NB4 (cell line): Measurements from ENCODE around the gene IL18RAP.

ENCODE experiments used
- DNase-seq: peaks from one replicate; pipeline ENCODE4 v3.0.0; 2010; ENCODE audit warnings: low read depth
- H3K4me3 ChIP-seq: one replicate; pipeline ENCODE4 v1.5.1; 2011; ENCODE audit warnings: mild to moderate bottlenecking, low read depth, low read length, moderate library complexity
- MYC ChIP-seq: IDR thresholded peaks from 2 replicates; pipeline ENCODE4 v1.6.1; 2011; ENCODE audit warnings: low read depth, low read length
- POLR2A ChIP-seq: IDR thresholded peaks from 2 replicates; pipeline ENCODE4 v1.6.1; 2011; ENCODE audit warnings: mild to moderate bottlenecking; ENCODE audit not compliant: insufficient read length; ENCODE audit errors: extremely low read depth
- TF ChIP-seq, protein P1 (sequence below): IDR thresholded peaks from one replicate; pipeline ENCODE4 v1.5.1; 2012; ENCODE audit warnings: low read depth, low read length
- TF ChIP-seq, protein P2 (sequence below): IDR thresholded peaks from 2 replicates; pipeline ENCODE4 v1.6.1; 2011; ENCODE audit warnings: low read depth, low read length

IL18RAP gene

DNA sequence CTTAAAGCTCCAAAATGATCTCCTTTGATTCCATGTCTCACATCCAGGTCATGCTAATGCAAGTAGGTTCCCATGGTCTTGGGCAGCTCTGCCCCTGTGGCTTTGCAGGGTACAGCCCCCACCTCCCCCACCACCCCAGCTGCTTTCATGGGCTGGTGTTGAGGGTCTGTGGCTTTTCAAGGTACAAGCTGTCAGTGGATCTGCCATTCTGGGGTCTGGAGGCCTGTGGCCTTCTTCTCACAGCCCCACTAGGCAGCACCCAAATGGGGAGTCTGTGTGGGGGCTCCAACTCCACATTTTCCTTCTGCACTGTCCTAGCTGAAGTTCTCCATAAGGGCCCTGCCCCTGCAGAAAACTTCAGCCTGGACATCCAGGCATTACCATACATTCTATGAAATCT is 69.0 kb downstream of the IL18RAP start:
- TF ChIP-seq, protein P1, sequence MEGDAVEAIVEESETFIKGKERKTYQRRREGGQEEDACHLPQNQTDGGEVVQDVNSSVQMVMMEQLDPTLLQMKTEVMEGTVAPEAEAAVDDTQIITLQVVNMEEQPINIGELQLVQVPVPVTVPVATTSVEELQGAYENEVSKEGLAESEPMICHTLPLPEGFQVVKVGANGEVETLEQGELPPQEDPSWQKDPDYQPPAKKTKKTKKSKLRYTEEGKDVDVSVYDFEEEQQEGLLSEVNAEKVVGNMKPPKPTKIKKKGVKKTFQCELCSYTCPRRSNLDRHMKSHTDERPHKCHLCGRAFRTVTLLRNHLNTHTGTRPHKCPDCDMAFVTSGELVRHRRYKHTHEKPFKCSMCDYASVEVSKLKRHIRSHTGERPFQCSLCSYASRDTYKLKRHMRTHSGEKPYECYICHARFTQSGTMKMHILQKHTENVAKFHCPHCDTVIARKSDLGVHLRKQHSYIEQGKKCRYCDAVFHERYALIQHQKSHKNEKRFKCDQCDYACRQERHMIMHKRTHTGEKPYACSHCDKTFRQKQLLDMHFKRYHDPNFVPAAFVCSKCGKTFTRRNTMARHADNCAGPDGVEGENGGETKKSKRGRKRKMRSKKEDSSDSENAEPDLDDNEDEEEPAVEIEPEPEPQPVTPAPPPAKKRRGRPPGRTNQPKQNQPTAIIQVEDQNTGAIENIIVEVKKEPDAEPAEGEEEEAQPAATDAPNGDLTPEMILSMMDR, result no peak
- TF ChIP-seq POLR2A (no peak), MYC (no peak)
- TF ChIP-seq, protein P2, sequence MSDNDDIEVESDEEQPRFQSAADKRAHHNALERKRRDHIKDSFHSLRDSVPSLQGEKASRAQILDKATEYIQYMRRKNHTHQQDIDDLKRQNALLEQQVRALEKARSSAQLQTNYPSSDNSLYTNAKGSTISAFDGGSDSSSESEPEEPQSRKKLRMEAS, result no peak
- H3K4me3 ChIP-seq, result no peak overlapping the region
- no peak for DNase-seq

GRCh38 chr2:102494570-102494969 is 71.6 kb downstream of the IL18RAP start:
- no peak for DNase-seq
- no peak overlapping the region for H3K4me3 ChIP-seq
- TF ChIP-seq, protein P1, result no peak
- TF ChIP-seq MYC (no peak), POLR2A (no peak)
- TF ChIP-seq, protein P2, result no peak

DNA sequence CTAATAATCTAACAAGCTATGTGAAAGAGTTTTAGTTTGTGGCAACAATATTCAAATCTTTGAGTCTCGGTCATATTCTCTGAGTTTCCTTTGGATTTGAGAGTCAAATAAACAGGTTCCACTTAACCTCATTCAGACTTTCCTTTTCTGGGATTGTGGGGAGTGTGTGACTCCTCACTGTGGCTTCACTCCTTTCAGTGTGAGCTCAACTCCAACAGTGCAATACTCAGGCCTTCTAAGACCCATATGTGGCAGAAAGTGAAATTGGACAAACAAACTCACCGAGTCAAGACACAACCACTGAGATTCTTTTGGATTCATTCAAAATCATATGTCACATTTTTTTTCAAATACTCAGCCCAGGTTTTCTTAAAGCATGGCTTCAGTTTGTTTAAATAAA is 75.5 kb downstream of the IL18RAP start:
- TF ChIP-seq MYC, result no peak
- TF ChIP-seq POLR2A, result no peak
- TF ChIP-seq, protein P1, result no peak
- TF ChIP-seq, protein P2, result no peak

GRCh38 chr2:102499558-102499957 is 76.6 kb downstream of the IL18RAP start:
- TF ChIP-seq, protein P1, result no peak
- TF ChIP-seq, protein P2, result no peak
- TF ChIP-seq MYC, result no peak
- no peak for TF ChIP-seq POLR2A
- DNase-seq, result no peak

More for the DNA sequence above, 75.5 kb downstream of the IL18RAP start:
- no peak for DNase-seq
- H3K4me3 ChIP-seq, result no peak overlapping the region

More at GRCh38 chr2:102499558-102499957, 76.6 kb downstream of the IL18RAP start:
- H3K4me3 ChIP-seq, result no peak overlapping the region
